ENCODE data around the gene RHOT1.

Gene RHOT1

GRCh38 chr17:32274643-32275042, 132.3 kb downstream of the RHOT1 start:
- H3K27me3 ChIP-seq (ENCODE audit: insufficient read depth, poor library complexity, severe bottlenecking), result no peaks in the 10 kb centered on the region
- DNase-seq (ENCODE audit: low read depth in 1 of 2, low spot score in 1 of 2), result no peak
- no peak overlapping the region for H3K27ac ChIP-seq (replicated peaks)
- TF ChIP-seq GABPA (IDR thresholded peaks at IDR 0.05; ENCODE audit: low read depth) (no peak), POLR2AphosphoS5 (IDR thresholded peaks at IDR 0.05; ENCODE audit: low read depth) (no peak), CTCF (IDR thresholded peaks at IDR 0.05; ENCODE audit: insufficient read depth, low read length) (no peak), SPI1 (IDR thresholded peaks at IDR 0.05; ENCODE audit: borderline replicate concordance, low read depth) (no peak), REST (IDR thresholded peaks at IDR 0.05; ENCODE audit: insufficient replicate concordance, low read depth) (no peak)
- H3K4me3 ChIP-seq (replicated peaks; ENCODE audit: insufficient read depth, low read length), result no peak overlapping the region
